Activated CD4-positive, alpha-beta T cell treated with anti-CD3 and anti-CD28 coated beads, Interleukin-2, Interleukin-6, amounts not matched to agents 100 ng/mL and 50 ng/mL, durations not matched to agents 16 hours and 8 hours (primary cell): Measurements from ENCODE around the gene LYSET.
"Not testable (repeated sequence)": the region's sequence is repeated elsewhere in the genome, so short reads cannot be mapped to it uniquely, and the experiment has no call there.

Experiments used
- DNase-seq: peaks from one replicate; pipeline ENCODE4 v3.0.0-alpha.2; 2020

LYSET gene

DNA sequence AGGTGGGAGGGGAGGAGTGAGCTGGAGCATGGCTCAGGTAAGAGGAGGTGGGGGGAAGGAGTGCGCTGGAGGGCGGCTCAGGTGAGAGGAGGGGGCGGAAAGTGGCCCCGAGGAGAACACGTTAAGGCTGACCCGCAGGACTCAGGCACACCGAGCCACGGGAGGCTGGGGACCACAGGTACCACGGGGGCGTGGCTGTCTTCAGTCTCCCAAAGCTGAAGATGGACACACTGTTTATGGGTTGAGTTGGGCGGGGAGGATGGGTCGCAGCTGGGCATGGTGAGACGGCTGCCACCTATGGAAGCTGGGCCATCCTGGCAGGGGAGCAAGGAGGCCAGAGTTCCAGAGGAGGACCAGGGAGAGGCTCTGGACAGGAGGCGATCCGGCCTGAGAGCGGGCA, 45.4 kb downstream of the LYSET start:
- DNase-seq = no peak

DNA sequence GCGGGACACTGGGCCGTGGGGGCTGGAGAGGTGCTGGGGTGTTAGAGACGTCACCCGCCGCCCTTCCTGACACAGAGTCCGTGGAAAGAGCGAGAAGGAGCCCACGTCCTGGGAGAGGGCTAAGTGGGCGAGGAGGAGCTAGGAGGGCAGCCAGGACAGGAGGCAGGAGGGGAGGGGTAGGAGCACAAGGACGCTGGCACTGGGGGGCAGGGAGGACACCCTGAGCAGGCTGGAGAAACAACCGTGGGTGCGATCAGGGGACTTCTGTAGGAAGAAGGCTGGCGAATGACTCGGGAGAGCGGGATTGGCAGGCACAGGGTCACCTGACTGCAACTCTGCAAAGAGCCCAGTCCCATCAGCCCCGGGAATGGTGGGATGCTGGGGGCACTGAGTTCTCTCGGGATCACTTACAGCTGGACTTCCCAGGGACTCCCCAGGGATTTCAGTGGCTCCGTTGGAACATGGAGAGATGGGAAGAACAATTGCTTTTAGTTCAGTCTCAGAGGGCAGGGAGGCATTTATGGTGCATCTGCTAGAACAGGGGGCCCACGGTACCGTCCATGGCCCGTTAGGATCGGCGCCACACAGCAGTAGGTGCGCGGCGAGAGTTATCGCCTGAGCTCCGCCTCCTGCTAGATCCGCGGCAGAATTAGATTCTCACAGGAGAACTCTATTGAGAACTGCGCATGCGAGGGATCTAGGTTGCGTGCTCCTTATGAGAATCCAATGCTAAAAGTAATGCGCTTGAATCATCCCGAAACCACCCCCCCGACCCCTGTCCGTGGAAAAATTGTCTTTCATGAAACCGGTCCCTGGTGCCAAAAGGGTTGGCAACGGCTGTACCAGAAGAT, 46.2 kb downstream of the LYSET start:
- DNase-seq = peak; percentile 6

DNA sequence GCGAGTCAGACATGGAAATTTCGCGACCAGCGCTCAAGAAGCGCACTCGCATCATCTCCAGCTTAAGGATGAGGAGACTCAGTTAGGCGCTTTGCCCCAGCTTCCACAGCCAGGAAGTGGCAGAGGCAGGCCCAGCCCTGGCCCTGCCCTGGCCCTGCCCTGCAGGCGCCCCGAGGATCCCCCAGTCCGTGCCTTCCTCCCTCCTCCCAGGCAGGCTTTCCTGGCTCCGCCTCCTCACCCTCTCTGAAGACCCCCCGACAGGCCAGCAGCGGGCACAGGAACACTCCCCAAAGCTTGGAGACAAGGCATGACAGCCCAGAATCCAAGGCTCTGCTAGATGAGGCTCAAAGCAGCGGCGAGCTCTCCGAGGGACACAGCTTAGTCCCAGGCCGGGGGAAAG, 47.0 kb downstream of the LYSET start:
- DNase-seq = no peak

DNA sequence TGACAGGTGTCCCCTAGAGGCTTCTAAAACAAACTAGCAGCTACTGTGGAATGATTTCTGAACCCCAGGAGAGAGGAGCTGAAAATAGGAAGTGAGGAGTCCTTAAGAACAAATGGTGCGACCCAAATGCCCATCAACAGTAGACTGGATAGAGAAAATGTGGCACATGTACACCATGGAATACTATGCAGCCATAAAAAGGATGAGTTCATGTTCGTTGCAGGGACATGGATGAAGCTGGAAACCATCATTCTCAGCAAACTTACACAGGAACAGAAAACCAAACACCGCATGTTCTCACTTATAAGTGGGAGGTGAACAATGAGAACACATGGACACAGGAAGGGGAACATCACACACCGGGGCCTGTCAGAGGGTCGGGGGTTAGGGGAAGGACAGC, 48.0 kb downstream of the LYSET start:
- not testable (repeated sequence) for DNase-seq

DNA sequence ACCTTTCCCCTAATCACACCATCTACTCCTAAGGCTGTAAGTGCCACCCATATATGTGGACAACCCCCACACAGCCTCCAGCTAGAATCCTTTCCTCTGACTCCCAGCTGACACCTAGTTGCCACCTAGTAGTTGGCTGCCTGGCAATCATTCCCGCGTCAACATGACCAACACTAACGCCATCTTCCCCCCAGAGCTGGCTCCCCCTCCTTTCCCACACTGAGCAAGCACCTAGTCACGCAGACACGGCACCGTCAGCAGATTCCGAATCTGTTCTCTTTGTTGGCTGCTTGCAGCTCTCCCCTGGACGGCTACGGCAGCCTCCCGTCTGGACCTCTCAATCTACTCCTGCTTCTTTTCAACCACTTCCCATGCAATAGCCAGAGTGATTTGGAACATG, 49.7 kb downstream of the LYSET start:
- DNase-seq = no peak
